ENCODE results near the gene TNFAIP8.

TNFAIP8 gene

GRCh38 chr5:119379942-119380547 lies 24.2 kb downstream of the TNFAIP8 start:
- no peak for DNase-seq (ENCODE audit: low read depth)

DNA sequence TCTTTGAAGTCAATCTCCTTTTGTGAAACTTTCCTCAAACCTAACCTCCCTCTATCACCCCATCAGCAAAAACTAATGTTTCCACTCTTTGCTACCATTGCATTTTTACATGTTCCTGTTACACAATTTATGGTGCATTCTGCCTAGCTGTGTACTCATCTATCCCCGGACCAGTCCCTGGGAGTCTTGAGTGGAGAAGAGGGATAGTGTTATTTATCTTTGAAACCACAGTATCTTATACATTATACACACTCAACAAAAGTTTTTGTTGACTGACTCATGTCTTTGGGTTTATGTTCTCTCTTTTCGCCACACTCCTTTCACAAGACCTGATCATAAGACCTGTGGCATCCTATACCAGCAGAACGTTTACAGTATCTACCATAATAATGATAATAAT lies 26.4 kb downstream of the TNFAIP8 start:
- TF ChIP-seq, protein P1, sequence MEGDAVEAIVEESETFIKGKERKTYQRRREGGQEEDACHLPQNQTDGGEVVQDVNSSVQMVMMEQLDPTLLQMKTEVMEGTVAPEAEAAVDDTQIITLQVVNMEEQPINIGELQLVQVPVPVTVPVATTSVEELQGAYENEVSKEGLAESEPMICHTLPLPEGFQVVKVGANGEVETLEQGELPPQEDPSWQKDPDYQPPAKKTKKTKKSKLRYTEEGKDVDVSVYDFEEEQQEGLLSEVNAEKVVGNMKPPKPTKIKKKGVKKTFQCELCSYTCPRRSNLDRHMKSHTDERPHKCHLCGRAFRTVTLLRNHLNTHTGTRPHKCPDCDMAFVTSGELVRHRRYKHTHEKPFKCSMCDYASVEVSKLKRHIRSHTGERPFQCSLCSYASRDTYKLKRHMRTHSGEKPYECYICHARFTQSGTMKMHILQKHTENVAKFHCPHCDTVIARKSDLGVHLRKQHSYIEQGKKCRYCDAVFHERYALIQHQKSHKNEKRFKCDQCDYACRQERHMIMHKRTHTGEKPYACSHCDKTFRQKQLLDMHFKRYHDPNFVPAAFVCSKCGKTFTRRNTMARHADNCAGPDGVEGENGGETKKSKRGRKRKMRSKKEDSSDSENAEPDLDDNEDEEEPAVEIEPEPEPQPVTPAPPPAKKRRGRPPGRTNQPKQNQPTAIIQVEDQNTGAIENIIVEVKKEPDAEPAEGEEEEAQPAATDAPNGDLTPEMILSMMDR (IDR thresholded peaks at IDR 0.05; ENCODE audit: insufficient read depth, low read depth, low read length, missing control alignments), result no peak
- peak; percentile 26 for DNase-seq (ENCODE audit: low read depth)
- H3K4me3 ChIP-seq (ENCODE audit: low read length), result no peak overlapping the region

More at GRCh38 chr5:119379942-119380547, 24.2 kb downstream of the TNFAIP8 start:
- no peak overlapping the region for H3K4me3 ChIP-seq (ENCODE audit: low read length)
- TF ChIP-seq, protein P1 (IDR thresholded peaks at IDR 0.05; ENCODE audit: insufficient read depth, low read depth, low read length, missing control alignments), result no peak

GRCh38 chr5:119383008-119383407 lies 27.2 kb downstream of the TNFAIP8 start:
- no peak overlapping the region for H3K4me3 ChIP-seq (ENCODE audit: low read length)
- no peak for DNase-seq (ENCODE audit: low read depth)
- TF ChIP-seq, protein P1 (IDR thresholded peaks at IDR 0.05; ENCODE audit: insufficient read depth, low read depth, low read length, missing control alignments), result no peak

DNA sequence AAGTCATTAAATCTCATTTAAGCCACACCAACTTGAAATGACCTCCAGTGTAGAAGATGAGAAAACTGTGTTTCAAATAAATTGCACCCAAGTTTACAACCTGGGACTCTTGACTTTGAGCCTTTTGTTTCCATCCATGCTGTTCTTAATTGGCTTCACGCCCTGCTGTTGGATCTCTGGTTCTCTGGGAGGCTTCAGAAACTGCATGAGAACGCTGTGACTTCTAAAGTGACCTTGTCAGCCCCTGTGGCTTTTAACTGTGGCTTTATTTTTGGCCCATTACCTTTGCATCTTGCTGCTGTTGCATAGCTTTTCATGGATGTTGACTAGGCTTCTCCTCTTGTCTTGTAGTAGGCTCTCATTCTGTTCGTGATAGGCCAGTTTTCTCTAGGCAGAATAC lies 29.3 kb downstream of the TNFAIP8 start:
- no peak for DNase-seq (ENCODE audit: low read depth)
- TF ChIP-seq, protein P1 (IDR thresholded peaks at IDR 0.05; ENCODE audit: insufficient read depth, low read depth, low read length, missing control alignments), result no peak
- H3K4me3 ChIP-seq (ENCODE audit: low read length), result no peak overlapping the region

- TF ChIP-seq, protein P1 (IDR thresholded peaks at IDR 0.05; ENCODE audit: insufficient read depth, low read depth, low read length, missing control alignments), result no peak
- DNase-seq (ENCODE audit: low read depth), result no peak
- H3K4me3 ChIP-seq (ENCODE audit: low read length), result no peak overlapping the region
These were observed 29.8 kb downstream of the TNFAIP8 start for GRCh38 chr5:119385536-119386128.

DNA sequence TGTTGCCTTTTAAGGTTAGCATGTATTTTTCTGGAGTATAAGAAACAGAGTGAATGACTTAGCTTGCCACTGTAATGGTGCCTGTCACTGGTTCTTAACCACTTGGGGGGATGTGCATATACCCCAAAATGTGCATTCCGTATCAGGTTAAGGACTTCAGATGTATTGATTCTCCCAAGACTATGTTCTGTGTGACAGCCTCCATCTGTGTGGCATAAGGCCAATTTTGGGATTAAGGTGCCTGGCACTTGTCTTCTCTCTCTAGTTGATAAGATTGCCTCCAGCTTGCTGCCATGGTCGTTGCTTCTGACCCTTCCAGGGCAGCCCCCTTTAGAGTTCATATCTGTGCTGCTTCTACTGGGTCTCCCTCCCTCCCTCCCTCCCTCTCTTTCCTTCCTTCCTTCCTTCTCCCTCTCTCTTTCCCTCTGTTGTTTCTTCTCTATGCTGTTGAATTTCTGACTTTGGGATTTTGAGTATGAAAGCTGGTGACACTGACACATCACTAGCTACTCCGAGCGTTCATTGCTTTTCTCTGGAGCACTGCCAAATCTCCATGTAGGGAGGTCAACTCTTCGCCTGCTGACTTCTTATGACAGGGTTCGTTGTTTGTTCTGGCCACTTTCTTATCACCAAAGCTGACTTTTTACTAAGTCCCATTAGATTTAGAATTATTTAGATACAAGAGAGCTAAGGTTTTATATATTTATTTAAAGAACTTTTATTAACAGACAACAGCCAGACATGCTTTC lies 31.0 kb downstream of the TNFAIP8 start:
- H3K4me3 ChIP-seq (ENCODE audit: low read length), result no peak overlapping the region
- peak; percentile 54 for DNase-seq (ENCODE audit: low read depth)
- TF ChIP-seq, protein P1 (IDR thresholded peaks at IDR 0.05; ENCODE audit: insufficient read depth, low read depth, low read length, missing control alignments), result no peak
